Measurements from ENCODE around the gene KATNAL2. TPM values are rescaled to one million over a fixed set of nuclear protein-coding genes. Genes with fewer than 3 reads are reported as not detected.
A peak's percentile ranks its signal among the peaks of the same experiment; 100 is the strongest.
"Not testable (repeated sequence)": the region's sequence is repeated elsewhere in the genome, so short reads cannot be mapped to it uniquely, and the experiment has no call there.

KATNAL2 gene
- total and polyA plus RNA-seq, 11 donors = 0.91 to 5.5 (median 2.0) TPM

GRCh38 chr18:46950064-46950656 is 32.8 kb downstream of the KATNAL2 start:
- 66 to 80% (median 69%) methylated on average over 5 of the region's 5 CpGs for WGBS, 4 donors
- intact Hi-C loops (cut with DNase I) = no loop called here
- Histone ChIP-seq H3K27ac (no peak overlapping the region), H3K9me3 (no peaks in the 10 kb centered on the region), H3K4me3 (no peak overlapping the region), H3K27me3 (no peaks in the 10 kb centered on the region), H3K4me1 (peaks cover 0 to 6% (median 0%) of the 10 kb centered on the region in 12 donors), H3K36me3 (no peaks in the 10 kb centered on the region)
- TF ChIP-seq CTCF (IDR thresholded peaks at IDR 0.05) (peak in 10 of 12 donors; percentile 5 to 48 (median 25)), POLR2A (IDR thresholded peaks at IDR 0.05) (no peak)
- ATAC-seq = no peak
- DNase-seq = no peak

GRCh38 chr18:46953195-46953594 is 35.8 kb downstream of the KATNAL2 start:
- DNase-seq (no peak), ATAC-seq (no peak)
- TF ChIP-seq CTCF (IDR thresholded peaks at IDR 0.05) (no peak), POLR2A (IDR thresholded peaks at IDR 0.05) (no peak)
- no peaks in the 10 kb centered on the region for H3K36me3 ChIP-seq
- H3K27ac ChIP-seq = no peak overlapping the region
- H3K4me1 ChIP-seq = no peaks in the 10 kb centered on the region
- no peaks in the 10 kb centered on the region for H3K9me3 ChIP-seq
- intact Hi-C loops (cut with DNase I) = no loop called here
- 49 to 69% (median 61%) methylated on average over 5 of the region's 5 CpGs for WGBS, 4 donors
- no peaks in the 10 kb centered on the region for H3K27me3 ChIP-seq
- no peak overlapping the region for H3K4me3 ChIP-seq

- Histone ChIP-seq H3K9me3 (no peaks in the 10 kb centered on the region), H3K27ac (no peak overlapping the region), H3K27me3 (peaks cover 0 to 3% (median 0%) of the 10 kb centered on the region in 9 donors), H3K4me1 (no peaks in the 10 kb centered on the region), H3K4me3 (no peak overlapping the region), H3K36me3 (no peaks in the 10 kb centered on the region)
- intact Hi-C loops (cut with DNase I) = no loop called here
- TF ChIP-seq POLR2A (IDR thresholded peaks at IDR 0.05) (no peak), CTCF (IDR thresholded peaks at IDR 0.05) (no peak)
- DNase-seq (no peak), ATAC-seq (no peak)
- 88 to 92% (median 92%) methylated on average over 4 of the region's 4 CpGs for WGBS, 4 donors
Observed at GRCh38 chr18:46958209-46958608, 40.8 kb downstream of the KATNAL2 start.

GRCh38 chr18:46963656-46964578 is 46.5 kb downstream of the KATNAL2 start:
- H3K9me3 ChIP-seq; H3K4me1 ChIP-seq; H3K27ac ChIP-seq; intact Hi-C loops (cut with DNase I); H3K36me3 ChIP-seq; H3K4me3 ChIP-seq; H3K27me3 ChIP-seq; DNase-seq: not testable (repeated sequence)
- peak in 3 of 4 donors; percentile 23 to 59 (median 28) for ATAC-seq
- WGBS, 4 donors = no CpG with 5 or more reads among the region's 79 CpGs

GRCh38 chr18:46964579-46965293 is 47.3 kb downstream of the KATNAL2 start:
- H3K36me3 ChIP-seq; intact Hi-C loops (cut with DNase I); H3K4me1 ChIP-seq; DNase-seq; H3K9me3 ChIP-seq; H3K27me3 ChIP-seq; H3K4me3 ChIP-seq; H3K27ac ChIP-seq: not testable (repeated sequence)
- ATAC-seq = peak in 3 of 4 donors; percentile 32 to 69 (median 35)
- 74 to 92% (median 90%) methylated on average over 4 to 8 of the region's 31 CpGs; no CpG with 5 or more reads in 1 of the 4 donors for WGBS, 4 donors

GRCh38 chr18:46966266-46966665 is 48.9 kb downstream of the KATNAL2 start:
- H3K4me3 ChIP-seq; DNase-seq; H3K9me3 ChIP-seq; H3K27ac ChIP-seq; H3K27me3 ChIP-seq; intact Hi-C loops (cut with DNase I); ATAC-seq; H3K4me1 ChIP-seq; H3K36me3 ChIP-seq: not testable (repeated sequence)
- 53% methylated on average over 4 of the region's 10 CpGs; no CpG with 5 or more reads in 3 of the 4 donors for whole genome bisulfite sequencing, 4 donors

- H3K4me1 ChIP-seq; H3K9me3 ChIP-seq; DNase-seq; H3K4me3 ChIP-seq; H3K27me3 ChIP-seq; H3K36me3 ChIP-seq; intact Hi-C loops (cut with DNase I); H3K27ac ChIP-seq: not testable (repeated sequence)
- no CpG with 5 or more reads among the region's 32 CpGs for WGBS, 4 donors
- ATAC-seq = peak in 1 of 4 donors; percentile 29
Observed at GRCh38 chr18:46969551-46969950, 52.1 kb downstream of the KATNAL2 start.

Measured in heart left ventricle (tissue), 16 donors.